H54 (cell line): Measurements from ENCODE around the gene FKRP.
"Not testable (repeated sequence)": the region's sequence is repeated elsewhere in the genome, so short reads cannot be mapped to it uniquely, and the experiment has no call there.

Experiments used
- DNase-seq: peaks from one replicate; pipeline ENCODE4 v3.0.0; 2011; ENCODE audit warnings: low spot score, mixed read lengths; ENCODE audit not compliant: insufficient read length
- FAIRE-seq: peaks from 3 replicates; lab custom pipeline; 2011; peaks lifted over from hg19 to GRCh38; lab: Jason Lieb, UNC
- POLR2A ChIP-seq: IDR thresholded peaks from 2 replicates; pipeline ENCODE4 v1.6.1; 2011; ENCODE audit warnings: low read depth, mild to moderate bottlenecking, low read length

FKRP gene

GRCh38 chr19:46785054-46785979 is 39.5 kb downstream of the FKRP start:
- no peak for TF ChIP-seq POLR2A
- FAIRE-seq (no peak), DNase-seq (no peak)

GRCh38 chr19:46785980-46786235 is 40.1 kb downstream of the FKRP start:
- TF ChIP-seq POLR2A: no peak

GRCh38 chr19:46786236-46787039 is 40.6 kb downstream of the FKRP start:
- DNase-seq (peak; percentile 60), FAIRE-seq (no peak)
- no peak for TF ChIP-seq POLR2A

More at GRCh38 chr19:46785980-46786235, 40.1 kb downstream of the FKRP start:
- FAIRE-seq (no peak), DNase-seq (no peak)

GRCh38 chr19:46787040-46787330 is 41.1 kb downstream of the FKRP start:
- DNase-seq (no peak), FAIRE-seq (no peak)
- TF ChIP-seq POLR2A: no peak

GRCh38 chr19:46787331-46788261 is 41.7 kb downstream of the FKRP start:
- FAIRE-seq (no peak), DNase-seq (no peak)
- TF ChIP-seq POLR2A: 0 out of 2 replicates have a peak, but pooled peaks have one; percentile 33

- peak; percentile 98 for TF ChIP-seq POLR2A
- DNase-seq (peak; percentile 88), FAIRE-seq (no peak)
Observed at GRCh38 chr19:46788262-46788967, 42.6 kb downstream of the FKRP start, which contains the start of gene SLC1A5. TSS of gene SLC1A5 (minus strand) at chr19:46788594. CDS start at chr19:46787965, 629 bp downstream.

- FAIRE-seq: no peak
- no peak for TF ChIP-seq POLR2A
Observed at GRCh38 chr19:46788968-46789338, 43.1 kb downstream of the FKRP start.

GRCh38 chr19:46789371-46789770 is 43.5 kb downstream of the FKRP start:
- TF ChIP-seq POLR2A: no peak
- DNase-seq (no peak), FAIRE-seq (no peak)

More at GRCh38 chr19:46788968-46789338, 43.1 kb downstream of the FKRP start:
- DNase-seq: no peak

GRCh38 chr19:46791944-46792343 is 46.1 kb downstream of the FKRP start:
- TF ChIP-seq POLR2A: no peak
- DNase-seq (no peak), FAIRE-seq (no peak)

GRCh38 chr19:46797881-46798280 is 52.0 kb downstream of the FKRP start:
- no peak for TF ChIP-seq POLR2A
- DNase-seq (no peak), FAIRE-seq (no peak)

GRCh38 chr19:46798713-46799112 is 52.9 kb downstream of the FKRP start:
- FAIRE-seq (no peak), DNase-seq (no peak)
- TF ChIP-seq POLR2A: no peak

- no peak for TF ChIP-seq POLR2A
- no peak for DNase-seq
- FAIRE-seq: no peak
Observed at GRCh38 chr19:46802152-46802551, 56.3 kb downstream of the FKRP start.

- DNase-seq (no peak), FAIRE-seq (no peak)
- TF ChIP-seq POLR2A: no peak
Observed at GRCh38 chr19:46803555-46803954, 57.7 kb downstream of the FKRP start.

- not testable (repeated sequence) for DNase-seq, FAIRE-seq
Observed at GRCh38 chr19:46804432-46804831, 58.6 kb downstream of the FKRP start.
